ENCODE results near the gene MEA1.

MEA1 gene

DNA sequence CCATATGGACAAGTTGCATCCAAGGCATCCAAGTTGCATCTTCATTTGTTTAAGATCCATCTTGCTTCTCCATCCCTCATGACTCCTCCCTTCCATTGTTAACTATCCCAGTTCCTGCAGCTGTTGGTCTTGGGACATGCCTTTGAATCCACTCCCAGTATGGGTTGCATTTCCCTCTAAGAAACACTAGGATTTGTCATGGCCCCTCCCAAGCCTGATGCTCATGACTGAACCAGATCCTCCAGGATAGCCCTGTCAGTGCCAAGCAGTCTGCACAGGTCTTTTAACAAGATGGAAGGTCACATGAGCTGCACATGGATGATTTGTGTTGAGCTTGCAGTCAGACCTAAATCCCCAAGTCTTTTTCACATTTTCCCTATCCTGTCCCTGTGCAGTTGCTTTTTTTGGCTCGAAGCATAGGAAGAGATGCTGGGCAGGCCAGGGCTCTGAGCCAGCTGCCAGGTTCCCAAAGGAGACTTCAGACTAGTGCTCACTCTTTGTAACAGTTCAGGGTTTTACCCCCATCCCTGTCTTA lies 25.2 kb downstream of the MEA1 start:
- CTCF ChIA-PET = interaction anchor here (0.6 to 1.7 kb wide), 5 partner anchors 9 to 155 kb away, joined by 3 to 10 read pairs (median 5); partner anchors contain the start of genes KLHDC3, MEA1 and PEX6
- Histone ChIP-seq H3K27ac (ENCODE audit: extremely low read depth, low read depth, low read length) (no peak overlapping the region), H3K9me3 (ENCODE audit: control insufficient read depth, insufficient read depth, low read depth, low read length) (no peaks in the 10 kb centered on the region), H3K4me1 (ENCODE audit: control insufficient read depth, insufficient read depth, low read length) (no peaks in the 10 kb centered on the region), H3K36me3 (ENCODE audit: control insufficient read depth in 2 of 2, insufficient read depth in 1 of 2, low read length in 2 of 2) (peaks cover 7 to 56% of the 10 kb centered on the region in 2 experiments; a peak in 2 of 3 replicates), H3K4me3 (ENCODE audit: low read depth, low read length) (no peak overlapping the region)
- POLR2A ChIA-PET = interaction anchor here (0.7 to 2.2 kb wide), 7 partner anchors 8 to 65 kb away, joined by 3 to 18 read pairs (median 4); partner anchors contain the start of genes CNPY3, CUL7, PEX6 and RRP36
- TF ChIP-seq ZNF335 (tag by site-specific recombination; conservative IDR thresholded peaks at IDR 0.05) = no peak
- no peak for TF ChIP-seq ZNF629 (tag by site-specific recombination; IDR thresholded peaks at IDR 0.05)
- TF ChIP-seq, protein P1, sequence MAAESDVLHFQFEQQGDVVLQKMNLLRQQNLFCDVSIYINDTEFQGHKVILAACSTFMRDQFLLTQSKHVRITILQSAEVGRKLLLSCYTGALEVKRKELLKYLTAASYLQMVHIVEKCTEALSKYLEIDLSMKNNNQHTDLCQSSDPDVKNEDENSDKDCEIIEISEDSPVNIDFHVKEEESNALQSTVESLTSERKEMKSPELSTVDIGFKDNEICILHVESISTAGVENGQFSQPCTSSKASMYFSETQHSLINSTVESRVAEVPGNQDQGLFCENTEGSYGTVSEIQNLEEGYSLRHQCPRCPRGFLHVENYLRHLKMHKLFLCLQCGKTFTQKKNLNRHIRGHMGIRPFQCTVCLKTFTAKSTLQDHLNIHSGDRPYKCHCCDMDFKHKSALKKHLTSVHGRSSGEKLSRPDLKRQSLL (tag by site-specific recombination; IDR thresholded peaks at IDR 0.05) = no peak
- TF ChIP-seq GLIS2 (tag by site-specific recombination; IDR thresholded peaks at IDR 0.05) = no peak
- no peak for TF ChIP-seq ZNF549 (tag by site-specific recombination; IDR thresholded peaks at IDR 0.05)

GRCh38 chr6:42987533-42988451 lies 26.0 kb downstream of the MEA1 start:
- CTCF ChIA-PET = interaction anchor here (0.6 to 1.7 kb wide), 6 partner anchors 9 to 156 kb away, joined by 3 to 10 read pairs (median 4); partner anchors contain the start of genes KLHDC3, MEA1 and PEX6
- Histone ChIP-seq H3K4me3 (ENCODE audit: low read depth, low read length) (no peak overlapping the region), H3K4me1 (ENCODE audit: control insufficient read depth, insufficient read depth, low read length) (no peaks in the 10 kb centered on the region), H3K27ac (ENCODE audit: extremely low read depth, low read depth, low read length) (no peak overlapping the region), H3K36me3 (ENCODE audit: control insufficient read depth in 2 of 2, insufficient read depth in 1 of 2, low read length in 2 of 2) (peaks cover 4 to 52% of the 10 kb centered on the region in 2 experiments; a peak in 2 of 3 replicates), H3K9me3 (ENCODE audit: control insufficient read depth, insufficient read depth, low read depth, low read length) (no peaks in the 10 kb centered on the region)
- POLR2A ChIA-PET = interaction anchor here (0.7 to 2.2 kb wide), 7 partner anchors 9 to 66 kb away, joined by 3 to 18 read pairs (median 4); partner anchors contain the start of genes CNPY3, CUL7, PEX6 and RRP36
- TF ChIP-seq EGR2 (tag by site-specific recombination; IDR thresholded peaks at IDR 0.05; ENCODE audit: low read depth) (peak; percentile 76), ZFHX2 (tag by site-specific recombination; conservative IDR thresholded peaks at IDR 0.05) (peak; percentile 82), ZNF610 (tag by site-specific recombination; IDR thresholded peaks at IDR 0.05; ENCODE audit: borderline replicate concordance) (no peak), ZNF416 (tag by site-specific recombination; IDR thresholded peaks at IDR 0.05) (no peak), ZNF214 (tag by site-specific recombination; IDR thresholded peaks at IDR 0.05; ENCODE audit: borderline replicate concordance) (no peak), ZSCAN23 (tag by site-specific recombination; IDR thresholded peaks at IDR 0.05) (no peak), ZNF292 (tag by site-specific recombination; IDR thresholded peaks at IDR 0.05; ENCODE audit: borderline replicate concordance, low read depth) (no peak)

GRCh38 chr6:42984924-42985475 lies 28.7 kb downstream of the MEA1 start:
- TF ChIP-seq EGR2 (tag by site-specific recombination; IDR thresholded peaks at IDR 0.05; ENCODE audit: low read depth) = no peak
- no peak for TF ChIP-seq ZNF23 (tag by site-specific recombination; IDR thresholded peaks at IDR 0.05; ENCODE audit: borderline replicate concordance)
- no peak for TF ChIP-seq BCL11B (tag by site-specific recombination; IDR thresholded peaks at IDR 0.05; ENCODE audit: low read depth)
- TF ChIP-seq ZNF548 (tag by site-specific recombination; IDR thresholded peaks at IDR 0.05) = no peak
- no peak for TF ChIP-seq ZNF555 (tag by site-specific recombination; conservative IDR thresholded peaks at IDR 0.05)
- no peak for TF ChIP-seq FEZF1 (tag by site-specific recombination; IDR thresholded peaks at IDR 0.05)
- peak; percentile 7; the same call in 1 of the 2 replicates for TF ChIP-seq ZBTB48 (tag by site-specific recombination; IDR thresholded peaks at IDR 0.05)
- no peak for TF ChIP-seq ZFP69B (tag by site-specific recombination; IDR thresholded peaks at IDR 0.05)
- no peak for TF ChIP-seq RBAK (tag by site-specific recombination; IDR thresholded peaks at IDR 0.05)
- TF ChIP-seq ZNF514 (tag by site-specific recombination; IDR thresholded peaks at IDR 0.05) = no peak
- TF ChIP-seq SP7 (tag by site-specific recombination; IDR thresholded peaks at IDR 0.05) = no peak
- no peak for TF ChIP-seq ZBTB44 (tag by site-specific recombination; IDR thresholded peaks at IDR 0.05)
- 0 out of 2 replicates have a peak, but pooled peaks have one; percentile 27 for TF ChIP-seq ZNF341 (tag by site-specific recombination; IDR thresholded peaks at IDR 0.05; ENCODE audit: low read depth)
- TF ChIP-seq KLF7 (tag by site-specific recombination; IDR thresholded peaks at IDR 0.05; ENCODE audit: borderline replicate concordance) = no peak
- TF ChIP-seq ZSCAN30 (tag by site-specific recombination; IDR thresholded peaks at IDR 0.05) = 0 out of 2 replicates have a peak, but pooled peaks have one; percentile 32
- POLR2A ChIA-PET = interaction anchor here (0.7 to 2.0 kb wide), 18 partner anchors 10 to 197 kb away, joined by 3 to 56 read pairs (median 11); partner anchors contain the start of genes CNPY3, CUL7, CUL9 and GNMT
- peak overlapping the region; percentile 83 for H3K4me3 ChIP-seq (ENCODE audit: low read depth, low read length)
- H3K27ac ChIP-seq (ENCODE audit: extremely low read depth, low read depth, low read length) = peak overlapping the region; percentile 53; the same call in 1 of the 2 replicates
- CTCF ChIA-PET = interaction anchor here (0.7 to 1.5 kb wide), 5 partner anchors 11 to 1280 kb away, joined by 3 to 5 read pairs (median 3); no protein-coding TSS in a partner anchor
- H3K4me1 ChIP-seq (ENCODE audit: control insufficient read depth, insufficient read depth, low read length) = no peaks in the 10 kb centered on the region
- H3K36me3 ChIP-seq (ENCODE audit: control insufficient read depth in 2 of 2, insufficient read depth in 1 of 2, low read length in 2 of 2) = peaks cover 0 to 35% of the 10 kb centered on the region in 2 experiments; a peak in 2 of 3 replicates
- H3K9me3 ChIP-seq (ENCODE audit: control insufficient read depth, insufficient read depth, low read depth, low read length) = no peaks in the 10 kb centered on the region
